NCI-H2227 (cell line): Measurements from ENCODE around the gene STRN4.
"Not testable (repeated sequence)": the region's sequence is repeated elsewhere in the genome, so short reads cannot be mapped to it uniquely, and the experiment has no call there.

Experiments used
- DNase-seq: peaks from one replicate; lab custom pipeline; 2025; ENCODE audit not compliant: unreplicated experiment; lab: John Stamatoyannopoulos, UW

The STRN4 gene, protein sequence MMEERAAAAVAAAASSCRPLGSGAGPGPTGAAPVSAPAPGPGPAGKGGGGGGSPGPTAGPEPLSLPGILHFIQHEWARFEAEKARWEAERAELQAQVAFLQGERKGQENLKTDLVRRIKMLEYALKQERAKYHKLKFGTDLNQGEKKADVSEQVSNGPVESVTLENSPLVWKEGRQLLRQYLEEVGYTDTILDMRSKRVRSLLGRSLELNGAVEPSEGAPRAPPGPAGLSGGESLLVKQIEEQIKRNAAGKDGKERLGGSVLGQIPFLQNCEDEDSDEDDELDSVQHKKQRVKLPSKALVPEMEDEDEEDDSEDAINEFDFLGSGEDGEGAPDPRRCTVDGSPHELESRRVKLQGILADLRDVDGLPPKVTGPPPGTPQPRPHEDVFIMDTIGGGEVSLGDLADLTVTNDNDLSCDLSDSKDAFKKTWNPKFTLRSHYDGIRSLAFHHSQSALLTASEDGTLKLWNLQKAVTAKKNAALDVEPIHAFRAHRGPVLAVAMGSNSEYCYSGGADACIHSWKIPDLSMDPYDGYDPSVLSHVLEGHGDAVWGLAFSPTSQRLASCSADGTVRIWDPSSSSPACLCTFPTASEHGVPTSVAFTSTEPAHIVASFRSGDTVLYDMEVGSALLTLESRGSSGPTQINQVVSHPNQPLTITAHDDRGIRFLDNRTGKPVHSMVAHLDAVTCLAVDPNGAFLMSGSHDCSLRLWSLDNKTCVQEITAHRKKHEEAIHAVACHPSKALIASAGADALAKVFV

GRCh38 chr19:46746281-46747057, at the start of gene STRN4:
TSS of gene STRN4 (minus strand) at chr19:46746450. CDS start at chr19:46746430, 20 bp downstream.
- DNase-seq: peak; percentile 81

GRCh38 chr19:46791944-46792343, 45.7 kb upstream of the STRN4 start:
- DNase-seq: no peak

- no peak for DNase-seq
Observed at GRCh38 chr19:46789371-46789770, 43.1 kb upstream of the STRN4 start.

GRCh38 chr19:46788968-46789338, 42.7 kb upstream of the STRN4 start:
- no peak for DNase-seq

DNA sequence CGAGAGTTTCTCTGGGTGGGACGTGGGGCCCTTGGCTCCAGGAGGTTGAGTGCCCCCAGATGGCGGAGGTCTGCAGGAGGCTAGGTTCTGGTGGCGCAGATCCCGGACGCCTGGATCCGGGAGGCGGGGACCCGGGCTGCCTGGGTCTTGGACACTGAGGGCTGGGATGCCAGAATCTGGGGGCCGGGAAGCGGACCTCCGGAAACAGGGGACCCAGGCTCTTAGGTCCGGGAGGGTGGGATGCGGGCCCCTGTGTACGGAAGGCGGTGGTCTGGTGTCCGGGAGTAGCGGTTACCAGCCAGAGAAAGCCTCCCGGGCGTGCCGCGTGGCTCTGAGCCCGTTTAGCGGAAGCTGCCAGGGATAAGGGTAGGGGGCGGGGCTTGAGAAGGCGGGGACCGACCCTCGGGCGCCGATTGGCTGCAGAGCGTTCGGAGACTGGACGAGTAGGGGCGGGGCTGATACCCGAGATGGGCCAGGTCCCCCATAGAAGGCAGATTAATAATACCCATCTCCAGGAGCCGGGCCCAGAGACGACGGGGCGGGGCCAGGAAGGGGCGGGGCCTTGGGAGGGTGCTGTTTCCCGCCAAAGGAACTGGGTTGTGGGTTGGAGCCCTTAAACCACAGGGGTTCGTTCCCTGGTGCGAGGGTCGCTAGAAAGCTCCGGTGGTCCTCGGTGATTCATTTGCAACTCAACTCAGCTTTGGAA, 42.2 kb upstream of the STRN4 start, which contains the start of gene SLC1A5:
Gene SLC1A5 (minus strand): TSS at position 333 of the 706 bp plus-strand sequence. CDS start 629 bp downstream, outside the sequence.
- DNase-seq: peak; percentile 94

DNA sequence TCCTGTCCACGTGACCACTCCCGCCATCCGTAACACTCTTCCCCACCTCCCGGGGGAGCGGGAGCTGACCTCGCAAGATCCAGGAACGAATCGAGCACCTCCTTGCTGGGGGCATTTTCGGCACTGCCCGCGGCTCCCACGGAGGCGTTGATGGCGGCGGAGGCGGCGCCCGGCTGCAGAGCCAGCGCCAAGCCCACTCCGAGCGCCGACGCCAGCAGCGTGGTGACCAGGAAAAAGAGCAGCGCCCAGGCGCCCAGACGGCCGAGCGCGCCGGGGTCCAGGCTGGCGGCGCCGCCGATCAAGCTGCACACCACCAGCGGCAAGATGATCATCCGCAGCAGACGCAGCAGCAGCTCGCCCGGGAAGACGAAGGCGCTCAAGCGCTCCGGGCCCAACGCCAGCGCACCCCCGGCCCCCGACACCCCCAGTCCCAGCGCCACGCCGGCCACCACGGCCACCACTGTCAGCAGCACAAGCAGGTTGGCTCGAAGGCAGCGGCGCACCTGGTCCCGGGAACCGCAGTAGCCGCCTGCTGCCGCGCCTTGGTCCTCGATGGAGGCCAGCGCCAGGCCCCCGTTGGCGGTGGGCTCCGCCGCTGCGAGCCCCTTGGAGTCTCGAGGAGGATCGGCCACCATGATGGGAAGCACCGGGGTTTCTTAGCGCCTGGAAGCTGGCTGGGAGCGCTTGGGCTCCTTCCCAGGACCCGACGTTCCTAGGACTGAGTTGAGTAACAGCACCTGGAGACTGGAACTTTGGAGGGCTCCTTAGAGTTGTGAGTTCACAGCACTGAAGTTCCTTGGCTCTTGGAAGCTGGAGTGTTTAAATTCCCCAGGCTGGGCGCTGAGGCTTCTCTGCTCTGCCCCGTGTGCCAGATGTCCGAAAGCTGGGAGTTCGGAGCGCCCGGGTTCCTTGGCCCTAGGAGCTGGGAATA, 41.3 kb upstream of the STRN4 start:
- peak; percentile 54 for DNase-seq

DNA sequence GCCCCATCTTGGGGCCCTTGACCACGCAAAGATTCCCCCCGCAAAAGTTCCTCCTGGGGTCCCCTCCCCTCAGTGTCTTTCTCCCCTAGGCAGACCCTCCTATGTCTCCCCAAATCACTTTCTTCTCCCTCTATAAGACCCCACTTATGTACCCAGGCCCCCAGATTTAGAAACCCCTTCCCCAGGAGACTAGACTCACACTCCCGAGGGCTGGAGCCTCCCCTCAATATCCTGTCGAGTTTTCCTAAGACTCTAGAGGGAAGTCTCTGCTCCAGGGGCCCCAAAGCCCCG, 40.7 kb upstream of the STRN4 start:
- no peak for DNase-seq

DNA sequence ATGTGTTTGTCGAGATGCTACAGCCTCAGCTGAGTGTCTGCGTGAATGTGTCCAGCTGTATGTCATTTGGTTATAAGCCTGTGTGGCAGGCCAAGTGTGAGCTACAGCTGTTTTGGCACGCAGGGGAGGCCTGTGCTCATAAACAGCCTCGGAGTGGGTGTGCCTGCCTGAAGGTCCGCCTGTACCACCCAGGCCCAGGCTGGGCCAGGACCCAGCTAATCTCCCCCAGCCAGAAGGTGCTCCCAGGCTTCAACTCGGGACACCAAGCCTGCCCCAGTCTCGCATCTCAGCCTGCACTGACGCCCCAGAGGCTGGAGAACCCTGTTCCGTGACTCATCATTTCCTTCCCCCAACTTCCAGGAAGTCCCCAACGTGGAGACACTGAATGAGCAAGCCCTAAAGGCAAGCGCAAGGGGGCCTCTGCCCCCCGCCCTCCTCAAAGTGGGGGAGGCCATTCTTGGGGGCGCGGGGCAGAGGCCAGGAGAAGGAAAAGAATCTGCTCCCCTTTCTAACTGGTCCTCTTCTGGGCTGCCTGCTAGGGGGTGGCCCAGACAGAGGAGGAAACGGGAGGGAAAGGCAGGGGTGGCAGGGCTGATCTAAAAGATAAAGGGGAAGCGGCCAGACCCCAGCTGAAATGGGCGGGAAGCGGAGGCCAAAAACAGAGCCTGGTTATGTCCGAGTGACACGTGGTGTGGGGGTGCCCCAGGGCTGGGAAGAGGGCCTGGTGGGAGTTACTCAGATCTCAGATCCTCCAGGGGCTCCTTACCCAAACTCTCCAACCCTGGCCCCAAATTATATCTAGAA, 40.2 kb upstream of the STRN4 start:
- peak; percentile 6 for DNase-seq

GRCh38 chr19:46785980-46786235, 39.7 kb upstream of the STRN4 start:
- DNase-seq: no peak

DNA sequence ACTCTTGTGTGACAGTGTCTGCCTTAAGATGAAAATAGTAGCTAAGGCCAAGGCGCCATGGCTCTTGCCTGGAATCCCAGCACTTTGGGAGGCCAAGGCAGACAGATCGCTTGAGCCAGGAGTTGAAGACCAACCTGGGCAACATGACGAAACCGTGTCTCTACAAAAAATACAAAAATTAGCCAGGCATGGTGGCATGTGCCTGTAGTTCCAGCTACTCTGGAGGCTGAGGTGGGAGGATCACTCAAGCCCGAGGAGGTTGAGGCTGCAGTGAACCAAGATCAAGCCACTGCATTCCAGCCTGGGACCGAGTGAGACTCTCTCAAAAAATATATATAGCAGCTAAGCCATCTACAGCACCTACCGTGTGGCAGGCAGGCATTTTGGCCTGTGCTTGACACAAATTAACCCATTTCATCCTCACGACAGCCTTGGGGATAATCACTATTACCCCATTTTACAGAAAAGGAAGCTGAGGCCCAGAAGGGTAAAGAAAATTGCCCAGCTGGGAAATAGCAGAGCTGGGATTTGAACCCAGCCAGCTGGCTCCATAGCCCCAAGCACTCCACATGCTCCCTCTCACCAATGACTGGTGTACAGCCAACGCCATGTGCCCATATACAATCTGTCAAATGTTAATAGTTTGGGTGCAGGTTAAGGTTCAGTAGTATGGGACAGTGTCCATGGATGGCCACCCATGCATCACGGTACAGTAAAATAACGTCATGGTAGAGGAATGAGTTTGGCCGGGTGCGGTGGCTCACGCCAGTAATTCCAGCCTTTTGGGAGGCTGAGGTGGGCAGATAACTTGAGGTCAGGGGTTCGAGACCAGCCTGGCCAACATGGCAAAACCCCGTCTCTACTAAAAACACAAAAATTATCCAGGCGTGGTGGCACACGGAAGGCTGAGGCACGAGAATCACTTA, 39.1 kb upstream of the STRN4 start:
- DNase-seq: no peak

- DNase-seq: peak; percentile 33
Observed at GRCh38 chr19:46784262-46785053, 38.2 kb upstream of the STRN4 start.

DNA sequence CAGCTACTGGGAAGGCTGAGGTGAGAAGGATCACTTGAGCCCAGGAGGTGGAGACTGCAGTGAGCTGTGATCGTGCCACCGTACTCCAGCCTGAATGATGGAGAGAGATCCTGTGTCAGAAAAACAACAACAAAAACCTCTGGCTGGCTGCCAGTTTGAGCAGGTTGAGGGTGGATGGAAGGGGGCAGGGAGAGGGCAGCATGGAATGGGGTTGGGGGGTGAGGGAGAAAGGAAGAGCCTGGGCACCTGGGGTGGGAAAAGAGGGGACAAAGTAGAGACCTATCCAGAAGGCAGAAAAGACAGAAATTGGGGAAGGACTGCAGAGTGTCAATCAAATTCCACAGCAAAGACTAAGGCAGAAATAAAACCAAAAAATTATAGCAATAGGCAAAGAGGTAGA, 37.4 kb upstream of the STRN4 start:
- peak; percentile 22 for DNase-seq

DNA sequence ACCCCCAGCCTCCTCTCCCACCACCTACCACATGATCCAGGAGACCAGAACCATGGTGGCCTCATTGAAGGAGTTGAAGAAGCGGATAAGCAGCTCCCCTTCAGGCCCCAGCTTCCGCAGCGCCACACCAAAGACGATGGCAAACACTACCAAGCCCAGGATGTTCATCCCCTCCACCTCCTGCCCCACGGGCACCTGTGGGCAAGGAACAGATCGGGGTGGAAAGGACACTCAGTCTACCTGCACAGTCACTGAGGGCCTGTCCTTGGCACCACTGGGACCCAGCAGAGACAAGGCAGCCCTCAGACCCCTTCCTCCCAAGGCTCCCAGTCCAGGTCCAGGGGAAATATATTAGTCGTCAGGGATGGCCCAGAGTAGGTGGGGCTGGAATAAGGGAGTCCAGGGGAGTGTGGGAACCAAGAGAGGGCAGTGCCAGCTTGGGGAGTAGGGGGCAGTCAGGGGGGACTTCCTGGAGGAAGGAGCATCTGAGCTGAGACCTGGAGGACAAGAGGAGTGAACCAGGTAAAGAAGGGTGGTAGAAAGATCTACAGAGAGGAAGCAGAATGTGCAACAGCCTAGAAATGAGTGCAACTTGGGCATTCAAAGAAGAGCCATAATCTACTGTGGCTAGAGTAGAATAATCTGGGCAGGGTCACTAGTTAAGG, 36.2 kb upstream of the STRN4 start:
- DNase-seq: no peak

GRCh38 chr19:46777956-46778645, 31.9 kb upstream of the STRN4 start:
- not testable (repeated sequence) for DNase-seq

DNA sequence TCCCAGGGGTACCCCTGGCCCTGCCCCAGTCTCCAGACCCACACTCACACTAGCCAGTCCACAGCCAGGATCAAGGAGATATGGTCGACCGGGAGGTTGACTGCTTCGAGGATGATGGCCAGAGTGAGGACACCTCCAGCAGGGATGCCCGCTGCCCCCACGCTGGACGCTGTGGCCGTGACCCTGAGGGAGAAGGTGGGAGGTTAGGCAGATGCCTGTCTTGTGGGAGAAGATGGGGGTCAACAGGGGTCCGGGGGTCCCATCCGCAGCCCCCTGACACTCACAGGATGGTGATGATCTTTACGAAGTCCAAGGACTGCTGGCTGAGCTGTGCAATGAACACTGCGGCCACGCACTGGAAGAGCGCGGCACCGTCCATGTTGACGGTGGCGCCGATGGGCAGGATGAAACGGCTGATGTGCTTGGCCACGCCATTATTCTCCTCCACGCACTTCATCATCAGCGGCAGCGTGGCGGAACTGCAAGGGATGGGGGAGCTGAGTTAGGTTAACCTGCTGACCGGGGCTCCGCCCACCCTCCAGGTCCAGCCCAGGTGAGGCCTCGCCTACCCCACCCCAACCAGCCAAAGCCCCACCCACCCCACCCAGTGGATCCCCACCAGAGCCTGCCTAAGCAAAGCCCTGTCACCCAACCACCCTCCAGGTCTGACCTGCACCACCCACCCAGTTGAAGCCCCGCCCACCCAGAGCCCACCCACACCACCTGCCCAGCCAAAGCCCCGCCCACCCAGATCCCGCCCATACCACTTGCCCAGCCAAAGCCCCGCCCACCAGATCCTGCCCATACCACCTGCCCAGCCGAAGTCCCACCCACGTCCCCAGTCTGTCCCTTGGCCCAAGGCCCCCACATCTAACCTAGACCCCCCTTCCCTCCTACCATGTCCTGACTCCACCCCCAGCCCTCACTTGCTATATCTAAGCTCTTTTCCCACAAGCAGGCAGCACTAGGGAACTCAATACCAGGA, 31.0 kb upstream of the STRN4 start:
- DNase-seq: no peak
